RPMI7951 (cell line): ENCODE measurements around the gene ARL14EPL. TPM values are rescaled to one million over a fixed set of nuclear protein-coding genes. Genes with fewer than 3 reads are reported as not detected.

Experiments used
- DNase-seq: peaks from one replicate; pipeline ENCODE4 v3.0.0-alpha.2; 2012; ENCODE audit warnings: low read depth
- total RNA-seq: library from RNA; depleted of rRNA; stranded (reverse); fragments of >200 nt; shearing (Covaris generic); gene quantifications from 2 replicates; pipeline ENCODE4 v1.2.3, GENCODE V29; 2014; rRNA removed

Gene ARL14EPL
- 0.20 TPM in 1 of 2 replicates, not detected in the other for total RNA-seq

DNA sequence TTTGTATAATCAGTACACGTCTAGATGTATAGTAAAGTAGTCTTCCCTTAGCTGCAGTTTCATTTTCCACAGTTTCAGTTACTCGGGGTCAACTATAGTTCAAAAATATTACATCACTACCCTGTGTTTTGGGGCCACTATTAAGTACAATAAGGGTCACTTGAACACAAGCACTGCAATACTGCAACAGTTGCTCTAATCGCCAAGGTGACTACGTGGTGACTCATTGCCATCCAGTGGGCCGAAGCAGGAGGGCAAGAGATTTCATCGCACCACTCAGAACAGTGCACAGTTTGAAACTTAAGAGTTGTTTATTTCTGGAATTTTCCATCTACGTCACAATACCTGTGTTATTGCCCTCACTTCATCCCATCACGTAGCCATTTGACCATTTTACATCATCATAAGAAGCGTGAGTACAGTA, at the start of gene ARL14EPL:
ARL14EPL (plus strand) TSS at position 379 of the 424 bp plus-strand sequence. CDS start 18,994 bp downstream, outside the sequence.
- peak; percentile 84 for DNase-seq

DNA sequence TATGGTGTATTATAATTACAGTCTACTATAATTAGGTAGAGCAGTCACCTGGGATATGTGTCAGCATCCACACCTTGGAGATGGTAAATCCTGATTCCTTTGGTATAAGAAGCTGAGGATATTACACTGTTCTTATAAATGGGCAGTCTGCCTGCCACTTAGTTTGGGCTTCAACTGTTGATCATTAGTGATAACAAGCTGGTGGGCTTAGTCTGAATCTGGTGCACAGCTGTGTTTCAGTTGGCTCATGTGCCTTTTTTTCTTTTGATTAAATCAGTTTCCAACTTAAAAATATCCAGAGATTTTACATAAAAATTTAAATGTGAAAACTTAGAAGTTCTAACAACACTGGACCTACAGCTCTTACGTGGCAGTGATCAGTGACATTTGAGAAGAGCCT, 48.8 kb upstream of the ARL14EPL start:
- no peak for DNase-seq

DNA sequence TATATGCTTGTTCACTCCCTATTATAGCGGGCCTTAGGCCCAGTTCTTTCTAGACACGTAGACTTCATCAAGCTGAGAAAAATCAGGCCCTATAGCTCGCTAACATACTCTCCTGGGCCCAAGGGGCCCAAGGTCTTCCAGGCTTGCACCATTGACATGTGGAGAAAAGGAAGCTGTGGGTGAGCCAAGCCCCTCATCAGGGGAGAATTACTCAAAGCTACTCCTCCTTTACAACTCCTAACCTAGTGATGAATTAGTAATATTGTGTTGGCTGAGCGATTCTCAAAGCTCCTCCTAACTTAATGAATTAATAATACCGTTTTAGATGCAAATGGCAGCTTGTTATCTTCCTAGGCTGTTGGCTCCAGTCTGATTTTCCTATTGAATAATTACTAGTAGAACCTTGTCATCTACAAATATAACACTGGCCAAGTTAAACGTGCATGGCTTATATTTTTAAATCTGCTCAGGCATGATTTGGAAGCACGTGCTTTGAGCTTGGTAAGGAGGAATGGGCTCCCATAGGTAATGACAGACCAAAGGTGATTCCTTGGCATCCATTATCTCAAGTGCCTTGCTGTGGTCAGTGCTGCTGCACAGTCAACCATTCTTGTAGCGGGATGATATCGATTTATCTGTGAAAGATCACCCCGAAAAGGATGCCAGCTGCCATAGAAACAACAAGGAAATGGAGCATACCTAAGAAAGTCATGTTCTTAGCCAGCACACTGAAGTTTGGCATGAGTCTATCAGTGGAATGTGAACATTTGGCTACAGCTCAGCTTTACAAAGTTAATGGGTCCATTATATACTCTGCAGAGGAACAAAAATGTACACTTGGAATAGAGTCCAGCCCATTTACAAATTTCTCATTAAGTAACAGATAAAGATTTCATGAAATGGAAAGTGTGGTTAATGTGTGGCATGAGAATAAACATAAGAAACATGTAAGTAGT, 46.2 kb upstream of the ARL14EPL start:
- DNase-seq: no peak

DNA sequence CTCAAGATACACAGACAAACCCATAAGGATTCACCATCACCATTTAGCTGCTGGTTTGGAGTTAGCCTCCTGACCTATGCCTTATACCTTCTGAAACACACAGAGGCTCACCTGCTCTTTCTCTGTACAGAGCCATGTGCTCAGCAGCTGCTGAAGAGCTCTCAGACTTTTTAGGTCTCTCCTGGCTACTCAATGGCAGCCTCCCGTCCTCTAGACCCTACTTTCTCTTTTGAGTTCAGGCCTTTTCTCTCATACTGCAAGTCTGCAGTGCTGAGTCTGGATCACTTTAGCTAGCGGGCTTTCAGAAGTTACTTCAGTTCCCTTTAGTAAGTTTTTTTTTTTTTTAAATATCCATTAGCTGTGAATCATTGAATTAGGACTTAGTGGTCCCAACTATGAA, 44.3 kb upstream of the ARL14EPL start:
- no peak for DNase-seq

DNA sequence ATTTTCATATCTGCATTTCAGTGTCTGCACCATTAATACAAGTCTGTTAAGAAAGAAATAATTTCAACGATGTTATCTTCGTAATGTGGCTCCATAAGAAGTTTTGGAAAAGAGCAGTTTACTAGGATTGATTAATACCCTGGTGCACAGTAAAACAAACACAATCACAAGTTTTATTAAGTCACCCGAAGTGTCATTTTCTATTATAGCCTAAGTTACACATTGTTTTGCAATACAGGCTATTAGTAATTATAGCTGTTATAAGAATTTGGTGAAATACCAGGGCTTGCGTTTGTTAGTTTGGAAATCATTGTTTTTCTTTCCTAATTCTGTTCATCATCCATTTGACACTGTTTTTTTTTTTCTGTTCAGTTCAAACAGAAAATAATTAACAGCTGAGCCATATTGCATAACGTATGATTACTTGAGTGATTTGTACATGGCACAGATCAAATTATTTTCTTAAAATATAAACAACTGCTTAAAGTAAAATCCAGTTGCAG, 39.4 kb upstream of the ARL14EPL start:
- DNase-seq: no peak

DNA sequence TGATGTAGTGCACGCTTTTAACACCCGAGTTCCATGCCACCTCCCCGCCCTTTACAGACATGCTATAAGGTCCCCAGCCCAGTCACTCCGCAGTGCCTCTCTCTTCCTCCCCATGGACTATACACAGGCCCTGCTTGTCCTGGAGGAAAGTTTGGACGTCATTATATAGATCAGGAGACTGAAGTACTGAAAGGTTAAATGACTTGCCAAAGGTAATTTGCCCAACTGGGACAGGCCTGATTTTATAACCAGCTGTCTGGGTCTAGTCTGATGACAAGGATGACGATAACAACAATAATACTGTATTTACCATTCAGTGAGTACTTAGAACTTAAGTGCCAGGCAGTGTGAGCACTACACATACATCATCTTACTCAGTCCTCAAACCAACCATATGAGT, 36.9 kb upstream of the ARL14EPL start:
- no peak for DNase-seq

DNA sequence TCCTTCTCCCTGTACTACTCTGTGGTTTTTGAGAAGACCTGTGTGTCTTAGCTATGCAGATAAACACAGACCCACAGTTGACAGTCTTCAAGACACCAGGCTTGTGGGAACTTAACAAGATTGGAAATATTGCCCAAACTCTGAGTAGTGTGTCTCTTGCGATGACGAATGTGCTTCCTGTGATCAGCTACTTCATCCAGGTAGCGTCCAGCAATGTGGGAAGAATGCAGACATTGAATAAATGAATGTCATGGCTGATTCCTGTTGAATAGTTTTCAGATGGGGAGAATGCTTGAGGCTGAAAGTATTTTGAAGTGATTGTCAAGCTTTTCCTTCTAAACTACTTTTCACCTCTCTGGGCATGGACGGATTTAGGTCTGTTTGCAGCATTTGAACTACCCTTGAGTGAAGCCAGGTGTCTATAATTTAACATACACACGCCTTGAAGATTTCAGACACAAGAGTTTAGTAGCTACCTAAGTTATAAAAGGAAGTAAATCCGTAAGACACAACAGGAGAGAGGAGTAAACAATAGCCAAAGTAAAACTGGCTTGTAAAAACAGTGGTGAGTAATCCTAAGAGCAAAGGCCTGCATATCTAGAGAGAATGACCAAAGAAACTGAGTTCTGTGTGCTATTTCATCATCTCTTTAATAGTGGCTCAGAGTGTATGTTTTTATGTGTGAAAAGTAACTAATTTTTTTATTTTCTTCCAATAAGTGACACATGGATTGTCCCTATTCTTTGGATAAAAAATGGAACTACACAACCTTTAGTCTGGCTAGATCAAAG, 30.0 kb upstream of the ARL14EPL start:
- no peak for DNase-seq

DNA sequence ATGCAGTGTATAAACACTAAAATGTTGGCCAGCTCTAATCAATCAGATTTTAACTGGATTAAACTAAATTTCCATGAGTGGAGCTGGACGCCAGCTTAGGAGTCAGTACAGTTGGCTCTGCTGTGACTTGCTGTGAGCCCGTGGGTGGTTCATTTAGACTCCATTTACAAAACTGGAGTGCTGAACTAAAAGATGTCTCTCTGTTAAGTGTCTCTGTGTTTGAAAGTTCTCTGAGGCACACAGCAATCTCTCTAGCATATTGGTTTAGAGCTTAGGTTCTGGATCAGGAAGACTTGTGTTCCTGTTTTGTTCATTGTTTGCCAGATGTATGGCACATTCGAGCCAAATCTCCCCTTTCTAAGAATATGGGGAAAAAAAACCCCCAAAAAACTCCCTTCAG, 28.0 kb upstream of the ARL14EPL start:
- DNase-seq: no peak

DNA sequence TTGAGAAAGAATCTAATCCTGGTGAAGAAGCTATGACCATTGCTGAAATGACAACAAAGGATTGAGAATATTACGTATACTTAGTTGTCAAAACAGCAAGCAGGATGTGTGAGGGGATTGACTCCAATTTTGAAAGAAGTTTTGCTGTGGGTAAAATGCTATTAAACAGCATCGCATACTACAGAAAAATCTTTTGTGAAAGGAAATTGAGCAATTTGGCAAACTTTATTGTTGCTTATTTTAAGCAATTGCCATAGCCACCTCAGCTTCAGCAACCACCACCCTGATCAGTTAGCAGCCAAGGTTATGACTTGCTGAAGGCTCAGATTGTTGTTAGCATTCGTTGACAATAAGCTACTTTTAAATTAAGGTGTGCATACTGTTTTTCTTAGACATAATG, 22.5 kb upstream of the ARL14EPL start:
- DNase-seq: no peak

DNA sequence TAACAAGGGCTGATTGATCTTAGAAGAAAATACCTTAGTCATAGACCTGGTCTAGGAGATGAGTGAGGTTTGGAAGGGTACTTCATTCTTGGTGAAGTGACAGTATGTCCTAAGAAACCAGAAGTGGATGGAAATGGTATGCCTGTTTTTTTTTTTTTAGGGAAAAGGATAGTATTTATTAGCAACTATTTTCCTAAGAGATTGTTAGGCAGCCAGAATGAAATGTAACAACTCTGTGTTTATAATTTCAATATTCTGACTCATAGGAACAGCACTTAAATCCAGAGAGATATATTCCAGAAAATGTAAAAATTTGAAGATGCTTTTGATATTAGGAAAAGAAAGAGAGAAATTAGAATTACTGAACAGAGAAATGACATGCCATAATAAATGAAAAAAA, 21.2 kb upstream of the ARL14EPL start:
- DNase-seq: no peak

DNA sequence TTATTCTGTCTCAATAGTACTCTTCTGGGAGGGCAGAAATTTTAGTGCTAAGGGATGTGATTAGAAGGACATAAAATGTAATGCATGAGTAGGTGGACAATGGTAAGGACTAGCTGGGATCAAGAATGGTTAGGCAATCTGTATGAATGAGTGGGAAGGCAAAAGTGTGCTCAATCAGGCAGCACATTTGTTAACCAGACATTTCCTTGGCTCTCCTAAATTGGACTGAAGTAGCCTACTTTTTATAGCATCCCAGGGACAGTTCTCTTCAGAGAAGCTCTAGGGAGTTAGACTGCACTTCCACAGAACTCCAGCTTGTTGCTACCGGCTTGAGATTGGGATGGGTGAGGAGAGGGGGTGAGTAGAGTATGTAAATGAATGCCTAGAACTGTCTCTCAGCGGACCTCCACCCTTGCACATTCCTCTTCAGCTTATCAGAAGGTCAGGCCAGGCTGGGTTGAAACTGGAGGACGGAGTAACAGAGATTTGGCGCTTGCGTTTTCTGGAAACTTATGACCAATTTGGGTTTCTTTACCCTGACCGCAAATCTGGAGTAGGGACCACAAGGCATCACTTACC, 19.0 kb upstream of the ARL14EPL start:
- DNase-seq: no peak

DNA sequence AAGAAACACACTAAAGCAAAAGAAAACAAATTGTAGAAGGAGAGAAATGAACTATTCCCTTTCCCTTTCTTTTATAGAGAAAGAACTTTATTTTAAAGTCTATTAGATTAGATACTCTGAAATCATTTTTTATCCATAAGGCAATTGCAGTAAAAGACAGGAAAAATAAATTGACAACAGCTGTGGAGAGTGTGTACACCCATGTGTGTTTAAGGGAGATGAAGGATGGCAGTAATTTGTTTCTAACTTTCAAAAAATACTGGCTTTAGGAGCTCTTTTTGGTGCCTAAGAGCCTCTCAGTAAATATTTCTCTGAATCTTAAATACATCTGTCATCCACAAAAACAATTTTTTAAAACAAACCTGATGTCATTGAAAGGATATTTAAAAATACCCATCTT, 18.3 kb upstream of the ARL14EPL start:
- no peak for DNase-seq

DNA sequence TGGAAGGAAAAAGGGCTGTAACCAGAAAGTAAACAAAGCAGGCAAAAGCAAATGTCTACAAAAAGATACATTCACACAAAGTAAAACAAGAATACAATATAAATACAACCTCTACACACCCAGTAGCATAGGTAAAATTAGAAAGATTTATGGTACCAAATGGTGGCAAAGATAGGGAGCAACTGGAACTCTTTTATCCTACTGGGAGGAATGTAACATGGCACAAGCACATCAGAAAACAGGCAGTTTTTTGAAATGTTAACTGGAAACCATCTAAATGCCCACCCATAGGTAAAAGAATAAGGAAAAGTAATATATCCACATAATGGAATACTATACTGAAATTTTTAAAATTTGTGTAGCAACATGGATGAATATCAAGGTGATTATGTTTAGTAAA, 8.7 kb upstream of the ARL14EPL start:
- no peak for DNase-seq

DNA sequence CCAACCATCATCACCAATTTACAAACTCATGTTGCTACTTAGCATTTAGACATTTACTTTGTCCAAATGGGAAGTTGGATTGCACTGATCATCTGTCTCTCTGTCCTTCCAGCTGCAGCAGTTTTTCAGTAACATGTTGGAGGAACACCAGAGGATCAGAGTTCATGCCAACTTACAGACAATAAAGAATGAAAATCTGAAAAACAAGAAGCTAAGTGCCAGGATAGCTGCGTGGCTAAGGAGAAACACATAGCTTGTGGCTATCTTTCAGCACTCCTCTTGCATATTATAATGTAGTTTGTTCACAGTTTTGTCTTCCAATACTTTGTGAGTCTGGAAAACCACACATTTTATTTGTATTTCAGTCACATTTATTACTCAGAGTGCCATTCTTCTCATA, 6.4 kb upstream of the ARL14EPL start:
- no peak for DNase-seq

DNA sequence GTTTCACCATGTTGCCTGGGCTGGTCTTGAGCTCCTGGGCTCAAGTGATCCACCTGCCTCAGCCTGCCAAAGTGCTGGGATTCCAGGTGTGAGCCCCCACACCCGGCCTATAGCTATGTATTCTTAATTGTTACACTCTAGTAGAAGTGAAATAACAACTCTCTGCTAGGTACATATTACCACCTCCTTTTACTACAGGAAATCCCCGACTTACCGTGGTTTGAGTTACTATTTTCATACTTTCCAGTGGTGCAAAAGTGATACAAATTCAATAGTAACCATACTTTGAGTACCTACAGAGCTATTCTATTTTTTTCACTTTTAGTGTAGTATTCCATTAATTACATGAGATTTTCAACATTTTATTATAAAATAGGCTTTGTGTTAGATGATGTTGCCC, 719 bp downstream of the ARL14EPL start:
- no peak for DNase-seq

DNA sequence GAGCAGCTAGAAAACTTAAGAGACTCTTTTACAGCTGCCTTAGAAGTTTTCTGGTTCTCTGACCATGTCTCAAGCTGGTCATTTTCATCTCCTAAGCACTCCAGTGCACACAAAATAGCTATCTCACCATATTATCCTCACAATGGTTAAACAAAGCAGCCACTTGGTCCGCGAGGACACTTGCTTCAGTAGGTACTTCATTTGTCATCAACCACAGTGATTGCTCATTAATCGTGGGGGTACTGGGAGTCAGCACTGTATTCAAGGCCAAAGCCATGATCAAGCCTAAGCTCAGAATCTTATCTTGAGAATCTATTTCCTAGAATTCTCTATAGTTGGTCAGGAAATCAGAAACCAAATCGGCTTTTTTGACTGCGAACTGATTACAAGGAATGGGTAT, 2.9 kb downstream of the ARL14EPL start:
- DNase-seq: peak; percentile 31

DNA sequence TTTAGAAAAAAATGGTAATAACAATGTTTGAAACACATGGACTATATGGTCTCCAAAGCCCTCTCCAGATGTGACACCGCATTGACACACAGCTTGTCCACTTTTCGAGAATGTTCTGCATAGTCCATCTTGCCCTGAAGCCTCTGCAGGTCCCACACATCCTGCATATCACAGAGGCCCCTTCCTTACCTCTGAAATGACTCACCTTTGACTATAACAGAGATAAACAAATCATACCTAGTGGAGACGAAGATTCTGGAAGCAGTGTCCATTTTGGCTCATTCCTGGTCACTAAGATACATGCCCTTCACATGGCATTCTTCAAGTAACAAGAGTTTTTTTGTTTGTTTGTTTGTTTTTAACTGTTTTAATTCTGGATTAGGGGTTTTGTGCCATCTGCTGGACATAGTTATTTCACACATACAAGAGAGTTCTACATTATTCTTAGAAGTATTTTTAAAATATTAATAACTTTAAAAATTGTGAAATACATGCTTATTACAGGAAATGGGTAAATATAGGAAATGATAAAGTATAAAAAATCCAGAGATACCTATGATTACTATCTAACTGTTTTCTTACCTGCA, 5.1 kb downstream of the ARL14EPL start:
- no peak for DNase-seq

DNA sequence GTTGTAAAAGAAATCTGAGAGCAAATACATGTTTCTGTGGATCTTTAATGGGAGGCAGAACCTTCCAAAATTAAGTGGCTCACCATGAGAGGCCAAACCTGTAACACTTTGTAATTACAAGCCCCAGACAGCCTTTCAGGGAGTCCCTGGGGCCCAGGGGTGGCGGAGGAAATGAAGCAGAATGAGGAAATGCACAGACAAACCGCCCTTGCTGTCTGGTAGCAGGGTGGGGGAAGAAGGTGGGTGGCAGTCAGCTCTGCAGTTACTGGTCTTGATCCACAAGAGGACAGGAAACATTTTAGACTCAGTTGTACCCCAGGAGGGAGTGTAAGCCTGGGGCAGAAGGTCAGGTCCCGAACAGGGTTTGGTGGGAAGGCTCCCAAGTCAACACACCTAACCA, 6.5 kb downstream of the ARL14EPL start:
- no peak for DNase-seq

DNA sequence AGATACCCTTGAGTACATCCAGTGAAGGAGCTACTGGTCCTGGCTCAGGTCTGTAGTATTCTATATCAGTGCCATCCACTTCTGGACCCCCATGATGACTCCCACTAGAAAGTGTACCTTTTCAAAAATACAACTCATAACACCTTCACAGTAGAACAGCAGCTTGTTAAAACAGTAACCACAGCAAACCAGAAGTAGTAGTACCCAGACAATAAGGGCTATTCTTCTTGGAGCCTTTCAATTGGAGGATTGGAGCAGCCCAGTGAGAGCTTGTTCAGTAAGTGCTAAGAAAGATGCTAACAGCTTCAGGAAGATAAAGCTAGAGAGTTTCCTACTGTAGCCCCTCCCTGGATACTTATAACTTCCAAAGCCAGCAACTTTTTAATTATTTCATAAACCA, 10.1 kb downstream of the ARL14EPL start:
- no peak for DNase-seq

DNA sequence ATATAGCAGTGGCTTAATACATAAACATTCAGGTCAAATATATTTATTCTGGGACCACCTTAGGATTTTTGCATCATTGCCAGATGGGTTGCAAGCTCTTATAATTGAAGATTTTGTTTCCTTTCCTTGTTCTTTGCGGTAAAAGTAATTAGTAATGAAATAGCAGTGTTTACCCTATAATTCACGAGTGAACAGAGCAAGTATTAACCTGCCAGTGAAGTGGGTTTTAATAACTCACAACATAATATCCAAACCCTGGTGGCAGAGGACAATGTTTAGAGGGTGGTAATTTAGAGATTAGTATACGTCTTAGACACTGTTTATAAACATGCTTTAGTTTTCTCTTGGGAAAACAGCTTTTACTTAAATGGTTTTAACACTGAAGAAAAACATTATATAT, 11.8 kb downstream of the ARL14EPL start:
- no peak for DNase-seq

DNA sequence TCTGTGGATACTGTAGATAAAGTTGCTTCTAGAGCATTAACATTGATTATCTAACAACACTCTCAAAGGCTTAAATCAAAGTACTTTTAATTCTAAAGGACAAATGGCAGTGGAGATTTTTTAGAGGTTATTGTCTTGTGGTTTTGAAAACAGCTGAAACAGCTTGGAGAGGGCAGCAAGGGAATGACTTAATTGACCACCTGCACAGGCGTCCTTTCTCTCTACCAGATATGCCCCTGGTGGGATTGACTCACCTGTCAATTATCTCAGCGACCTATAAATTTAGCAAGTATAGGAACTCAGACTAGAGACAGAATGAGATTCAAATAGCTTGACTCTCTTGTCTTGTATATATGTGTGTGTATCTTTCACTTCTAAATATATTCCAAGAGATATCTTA, 13.5 kb downstream of the ARL14EPL start:
- no peak for DNase-seq

DNA sequence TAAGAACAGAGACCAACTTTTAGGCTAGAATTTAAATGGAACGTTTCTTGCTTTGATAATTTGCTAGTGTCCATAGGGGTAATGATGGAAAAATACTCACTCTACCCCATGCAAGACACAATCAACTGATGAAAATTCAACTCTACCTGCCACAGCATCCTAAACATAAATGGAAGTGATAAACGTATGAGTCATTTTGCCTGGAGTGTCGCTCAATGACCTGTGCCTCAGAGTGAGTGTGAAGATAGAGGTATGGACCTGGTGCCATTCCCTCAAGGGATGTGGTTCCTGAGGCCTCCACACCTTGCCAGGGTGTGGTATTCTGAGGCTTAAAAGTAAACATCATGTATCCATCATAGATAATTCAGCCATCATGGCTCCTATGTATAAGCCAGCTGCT, 14.0 kb downstream of the ARL14EPL start:
- DNase-seq: no peak
